Breast epithelium (tissue), 4 donors: ENCODE measurements around the gene CYP4A11. TPM values are rescaled to one million over a fixed set of nuclear protein-coding genes. Genes with fewer than 3 reads are reported as not detected.
A peak's percentile ranks its signal among the peaks of the same experiment; 100 is the strongest.
"Not testable (repeated sequence)": the region's sequence is repeated elsewhere in the genome, so short reads cannot be mapped to it uniquely, and the experiment has no call there.

ENCODE experiments used
- DNase-seq, 2 donors: peaks; one replicate each; pipeline ENCODE4 v3.0.0-alpha.2; 2019; ENCODE audit warnings: low spot score in 2 of 2
- H3K27ac ChIP-seq, 2 donors: fragments of 200-600 bp; sonication (generic) in 1 of 2; one replicate each; pipeline ENCODE4 v1.5.1; 2016 to 2019; ENCODE audit warnings: mild to moderate bottlenecking in 1 of 2
- H3K27me3 ChIP-seq, 2 donors: fragments of 200-600 bp; sonication (generic) in 1 of 2; one replicate each; pipeline versions ENCODE4 v1.5.1 to v1.6.0; 2017 to 2019; ENCODE audit warnings: control low read depth in 1 of 2, mild to moderate bottlenecking in 1 of 2
- H3K36me3 ChIP-seq: fragments of 200-600 bp; one replicate; pipeline ENCODE4 v1.5.1; 2019
- H3K4me1 ChIP-seq, 2 donors: fragments of 200-600 bp; sonication (generic); one replicate each; pipeline ENCODE4 v1.5.1; 2016 to 2019; ENCODE audit warnings: control low read depth in 1 of 2
- H3K4me3 ChIP-seq, 3 donors: fragments of 200-600 bp; sonication (generic); 1 replicate in 2 of 3; 2 replicates in 1 of 3; pipeline ENCODE4 v1.5.1; 2016 to 2019; ENCODE audit warnings: mild to moderate bottlenecking in 3 of 3, moderate library complexity in 2 of 3
- H3K9me3 ChIP-seq, 2 donors: fragments of 200-600 bp; sonication (generic) in 1 of 2; one replicate each; pipeline ENCODE4 v1.5.1; 2016 to 2019; ENCODE audit warnings: control low read depth in 1 of 2
- CTCF ChIP-seq, 3 donors: fragments of 450-650 bp; IDR thresholded peaks; one replicate each; pipeline ENCODE4 v1.5.1; 2016 to 2017; ENCODE audit warnings: antibody characterized with exemption in 3 of 3, mild to moderate bottlenecking in 3 of 3, moderate library complexity in 3 of 3
- POLR2A ChIP-seq: fragments of 450-650 bp; IDR thresholded peaks from one replicate; pipeline ENCODE4 v1.6.1; 2016; ENCODE audit warnings: antibody characterized with exemption, mild to moderate bottlenecking, moderate library complexity
- POLR2AphosphoS5 ChIP-seq, 3 donors: sonication (generic); formaldehyde crosslinking; IDR thresholded peaks; one replicate each; pipeline ENCODE4 v1.6.1; 2017; ENCODE audit warnings: antibody characterized with exemption in 3 of 3
- intact Hi-C: fragments of 100-400 bp; cut with DNase I; formaldehyde crosslinking; loops from one replicate; pipeline ENCODE4 v1.15.1; 2023; ENCODE audit warnings: low total_unique reads
- total RNA-seq, 3 donors: library from RNA; depleted of rRNA; stranded (reverse); fragments of >200 nt; gene quantifications; one replicate each; pipeline ENCODE4 v1.1.0, GENCODE V29; 2016

CYP4A11 gene
- total RNA-seq, 3 donors from 2014 or later, result 0.29 to 4.6 (median 0.48) TPM

GRCh38 chr1:46931151-46931550 lies 10.1 kb downstream of the CYP4A11 start:
- intact Hi-C loops, result no loop called here
- no peaks in the 10 kb centered on the region for H3K9me3 ChIP-seq
- H3K4me1 ChIP-seq, result no peaks in the 10 kb centered on the region
- no peak for DNase-seq
- no peak overlapping the region for H3K4me3 ChIP-seq
- H3K27me3 ChIP-seq, result no peaks in the 10 kb centered on the region
- H3K36me3 ChIP-seq, result no peaks in the 10 kb centered on the region
- no peak for TF ChIP-seq POLR2AphosphoS5 (IDR thresholded peaks at IDR 0.05)
- no peak for TF ChIP-seq POLR2A
- TF ChIP-seq CTCF (IDR thresholded peaks at IDR 0.05), result no peak
- H3K27ac ChIP-seq, result no peak overlapping the region

- H3K4me3 ChIP-seq, result no peak overlapping the region
- no peaks in the 10 kb centered on the region for H3K4me1 ChIP-seq
- DNase-seq, result no peak
- intact Hi-C loops, result no loop called here
- H3K9me3 ChIP-seq, result peaks cover 3 to 12% of the 10 kb centered on the region in 2 donors
- no peak for TF ChIP-seq POLR2A
- no peak for TF ChIP-seq CTCF (IDR thresholded peaks at IDR 0.05)
- TF ChIP-seq POLR2AphosphoS5 (IDR thresholded peaks at IDR 0.05), result no peak
- no peak overlapping the region for H3K27ac ChIP-seq
- no peaks in the 10 kb centered on the region for H3K36me3 ChIP-seq
- no peaks in the 10 kb centered on the region for H3K27me3 ChIP-seq
Measured at GRCh38 chr1:46927249-46927835, 13.9 kb downstream of the CYP4A11 start.

- H3K4me1 ChIP-seq, result no peaks in the 10 kb centered on the region
- no peaks in the 10 kb centered on the region for H3K36me3 ChIP-seq
- no peaks in the 10 kb centered on the region for H3K27me3 ChIP-seq
- intact Hi-C loops, result no loop called here
- H3K9me3 ChIP-seq, result peaks cover 0 to 25% of the 10 kb centered on the region in 2 donors
- no peak overlapping the region for H3K4me3 ChIP-seq
- no peak for DNase-seq
- TF ChIP-seq POLR2AphosphoS5 (IDR thresholded peaks at IDR 0.05) (no peak), CTCF (IDR thresholded peaks at IDR 0.05) (no peak), POLR2A (no peak)
- H3K27ac ChIP-seq, result no peak overlapping the region
Measured at GRCh38 chr1:46910790-46911189, 30.5 kb downstream of the CYP4A11 start.

- TF ChIP-seq POLR2A (no peak), CTCF (IDR thresholded peaks at IDR 0.05) (no peak), POLR2AphosphoS5 (IDR thresholded peaks at IDR 0.05) (no peak)
- DNase-seq, result peak in 1 of 2 donors; percentile 23
- peaks cover 0 to 3% of the 10 kb centered on the region in 2 donors for H3K9me3 ChIP-seq
Measured at GRCh38 chr1:46903481-46903880, 37.8 kb downstream of the CYP4A11 start.

GRCh38 chr1:46900401-46900800 lies 40.9 kb downstream of the CYP4A11 start:
- H3K4me3 ChIP-seq, result no peak overlapping the region
- H3K27me3 ChIP-seq, result no peaks in the 10 kb centered on the region
- intact Hi-C loops, result no loop called here
- peaks cover 0 to 3% of the 10 kb centered on the region in 2 donors for H3K9me3 ChIP-seq
- H3K27ac ChIP-seq, result no peak overlapping the region
- H3K4me1 ChIP-seq, result no peaks in the 10 kb centered on the region
- TF ChIP-seq POLR2AphosphoS5 (IDR thresholded peaks at IDR 0.05) (no peak), POLR2A (no peak), CTCF (IDR thresholded peaks at IDR 0.05) (no peak)
- DNase-seq, result no peak
- H3K36me3 ChIP-seq, result no peaks in the 10 kb centered on the region

More at GRCh38 chr1:46903481-46903880, 37.8 kb downstream of the CYP4A11 start:
- Histone ChIP-seq H3K27ac (peak overlapping the region; percentile 57 to 76), H3K36me3 (no peaks in the 10 kb centered on the region), H3K27me3 (no peaks in the 10 kb centered on the region), H3K4me3 (no peak overlapping the region), H3K4me1 (no peaks in the 10 kb centered on the region)
- intact Hi-C loops, result no loop called here

- H3K4me3 ChIP-seq, H3K27me3 ChIP-seq, H3K36me3 ChIP-seq, DNase-seq, H3K27ac ChIP-seq, H3K4me1 ChIP-seq, intact Hi-C loops, H3K9me3 ChIP-seq: not testable (repeated sequence)
Measured at GRCh38 chr1:46881656-46882055, 59.6 kb downstream of the CYP4A11 start.
